ENCODE data around the gene ZNF57.
"Not testable (repeated sequence)": the region's sequence is repeated elsewhere in the genome, so short reads cannot be mapped to it uniquely, and the experiment has no call there.

Gene ZNF57

DNA sequence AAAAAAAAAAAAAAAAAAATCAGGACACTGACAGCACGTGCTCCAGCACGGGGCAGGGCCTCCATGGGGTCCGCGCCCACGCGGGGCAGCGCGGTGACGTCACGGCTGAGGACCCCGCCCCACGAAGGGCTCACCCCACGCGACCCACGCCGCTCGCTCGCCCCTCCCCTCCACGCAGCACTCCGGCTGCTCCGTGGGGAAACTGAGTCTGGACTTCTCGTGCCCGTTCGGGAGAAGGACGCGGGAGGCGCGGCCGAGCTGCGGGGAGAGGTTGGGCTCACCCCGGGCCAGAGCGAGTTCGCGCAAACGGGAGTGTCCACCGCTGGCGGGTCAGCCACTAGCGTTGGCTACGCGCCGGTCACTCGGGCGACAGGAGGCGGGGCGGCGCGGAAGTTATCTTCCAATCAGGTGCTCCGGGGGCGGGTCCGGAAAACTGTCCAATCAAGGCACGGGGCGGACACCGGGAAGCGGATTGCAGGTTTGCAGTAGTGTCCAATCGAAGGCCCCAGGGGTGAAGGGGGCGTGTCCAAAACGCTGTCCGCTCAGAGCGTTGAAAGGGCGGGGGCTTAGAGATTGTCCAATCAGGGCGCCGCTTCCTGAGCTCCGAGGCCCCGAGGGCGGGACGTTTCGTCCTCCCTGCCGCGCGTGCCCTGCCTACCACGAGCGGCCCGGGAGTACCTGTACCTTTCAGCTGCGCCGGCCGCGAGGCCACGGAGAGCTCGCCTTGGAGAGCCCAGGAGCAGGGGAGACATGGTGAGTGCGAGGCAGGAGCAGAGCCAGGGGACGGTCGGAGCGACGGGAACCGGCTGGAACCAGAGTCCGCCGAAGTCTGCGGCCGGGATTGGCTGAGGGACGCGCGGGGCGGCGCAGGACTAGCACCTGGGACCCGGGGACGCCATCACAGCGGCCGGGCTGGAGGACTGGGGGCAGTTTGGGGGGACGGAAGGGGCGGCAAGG, at the start of gene ZNF57:
TSS of gene ZNF57 (plus strand) at position 633 of the 957 bp plus-strand sequence. CDS start at position 751, 118 bp downstream.
- DNase-seq: peak; percentile 98 to 99

DNA sequence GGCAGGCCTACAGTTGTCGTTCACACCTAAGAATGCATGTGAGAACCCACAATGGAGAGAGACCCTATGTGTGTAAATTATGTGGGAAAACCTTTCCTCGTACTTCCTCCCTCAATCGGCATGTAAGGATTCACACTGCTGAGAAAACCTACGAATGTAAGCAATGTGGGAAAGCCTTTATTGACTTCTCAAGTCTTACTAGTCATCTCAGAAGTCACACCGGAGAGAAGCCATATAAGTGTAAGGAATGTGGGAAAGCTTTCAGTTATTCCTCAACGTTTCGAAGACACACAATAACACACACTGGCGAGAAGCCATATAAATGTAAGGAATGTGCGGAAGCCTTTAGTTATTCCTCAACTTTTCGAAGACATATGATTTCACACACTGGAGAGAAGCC, 48.1 kb upstream of the ZNF57 start:
- no peak for DNase-seq

- DNase-seq: no peak
These were observed 47.6 kb upstream of the ZNF57 start for GRCh38 chr19:2853015-2853606.

DNA sequence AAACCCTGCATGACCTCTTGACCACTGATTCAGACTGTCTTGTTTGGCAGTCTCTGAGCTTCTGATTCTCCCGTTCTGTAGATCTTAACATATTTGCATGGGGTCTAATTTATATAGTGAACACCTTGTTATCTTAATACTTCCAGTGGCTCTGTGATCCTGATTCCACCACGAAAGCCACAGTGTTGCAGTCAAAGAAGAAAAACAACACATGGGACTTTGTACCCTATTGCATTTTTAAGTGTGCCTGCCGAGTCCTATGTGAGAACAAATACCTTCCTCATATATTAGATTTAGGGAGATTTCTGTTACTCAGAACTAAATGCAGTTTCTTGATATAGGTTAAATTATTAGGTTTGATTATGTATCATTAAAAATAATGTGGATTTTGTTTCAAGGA, 45.9 kb upstream of the ZNF57 start:
- no peak for DNase-seq

DNA sequence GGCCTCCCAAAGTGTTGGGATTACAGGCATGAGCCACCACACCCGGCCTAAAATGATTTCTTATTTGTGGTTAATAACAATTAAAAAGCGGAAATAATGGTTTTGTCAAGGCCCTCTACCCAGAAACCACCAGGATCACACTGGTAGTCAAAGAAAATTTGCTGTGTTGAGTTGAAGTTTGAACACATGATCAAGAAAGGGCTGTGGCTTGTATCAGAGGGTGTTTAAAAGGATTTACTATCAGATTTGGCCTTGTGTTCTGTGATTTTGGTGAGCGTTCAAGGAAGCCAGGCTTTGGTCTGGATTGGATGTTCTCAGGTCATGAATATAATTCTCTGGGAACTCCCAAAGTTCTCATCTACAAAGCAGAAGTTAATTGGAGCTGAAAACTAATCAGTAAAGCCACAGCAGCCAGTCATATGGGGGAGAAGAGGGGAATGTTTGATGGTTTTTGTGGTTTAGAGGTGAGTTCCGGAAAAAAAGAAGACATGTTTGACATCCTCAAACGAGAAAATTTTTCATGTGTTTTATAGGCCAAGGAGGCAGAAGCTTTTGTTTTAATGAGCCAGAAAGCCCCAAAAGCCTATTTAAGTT, 44.2 kb upstream of the ZNF57 start:
- no peak for DNase-seq

DNA sequence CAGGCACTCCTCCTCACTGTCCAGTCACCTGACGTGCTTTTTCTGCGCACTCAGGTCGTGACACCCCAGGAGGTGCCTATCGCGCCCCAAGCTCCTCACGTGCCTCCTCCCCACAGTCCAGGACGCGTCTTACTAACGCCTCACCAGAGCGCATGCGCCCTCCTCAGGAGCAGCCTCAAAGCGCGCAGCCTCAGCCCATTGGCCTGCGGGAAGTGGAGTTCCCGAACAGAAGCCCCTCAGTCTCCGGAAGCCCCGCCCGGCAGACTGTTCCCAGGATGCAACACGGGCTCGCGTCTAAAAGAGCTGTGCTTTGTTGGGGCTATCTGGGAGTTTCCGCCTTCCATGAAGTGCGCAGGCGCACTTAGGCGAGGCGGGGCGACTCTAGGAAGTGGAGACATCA, 41.9 kb upstream of the ZNF57 start:
- DNase-seq: no peak

- DNase-seq: no peak
These were observed 36.9 kb upstream of the ZNF57 start for GRCh38 chr19:2863816-2864215.

DNA sequence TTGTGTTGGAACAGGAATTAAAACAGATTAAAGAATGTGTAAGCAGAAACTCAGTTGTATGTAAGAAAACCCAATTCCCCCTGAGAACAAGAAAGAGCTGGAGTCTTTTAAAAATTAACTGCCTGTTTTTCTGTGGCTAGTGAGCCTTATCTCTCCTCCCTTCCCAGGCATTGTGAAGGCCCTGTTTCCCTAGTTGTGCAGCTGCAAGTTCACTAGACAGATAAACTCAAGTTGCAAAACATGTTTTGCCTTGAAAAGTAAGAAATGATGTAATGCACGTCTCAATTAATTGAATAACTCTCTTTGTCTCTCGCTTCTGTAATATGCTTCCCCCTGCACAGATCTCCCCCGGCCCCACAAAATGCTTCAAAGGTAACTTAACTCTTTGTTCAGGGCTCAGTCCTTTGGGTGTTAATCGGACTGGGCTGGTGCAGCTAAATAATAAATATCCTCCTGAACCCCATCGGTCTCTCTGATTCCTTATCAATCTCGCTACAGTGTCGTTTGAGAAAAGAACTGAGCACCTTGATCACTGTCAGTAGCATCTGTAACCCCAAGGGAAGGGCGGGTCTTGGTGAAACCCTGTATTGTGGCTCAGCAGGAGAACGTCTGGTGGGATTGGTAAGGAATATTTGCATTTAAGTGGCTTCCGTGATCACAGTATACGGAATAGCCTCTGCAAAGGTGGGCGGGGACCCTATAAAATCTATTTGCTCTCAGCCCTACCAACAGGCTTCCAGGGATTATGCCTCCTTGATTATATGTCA, 35.2 kb upstream of the ZNF57 start:
- no peak for DNase-seq

GRCh38 chr19:2866495-2867024, 34.2 kb upstream of the ZNF57 start:
- no peak for DNase-seq

DNA sequence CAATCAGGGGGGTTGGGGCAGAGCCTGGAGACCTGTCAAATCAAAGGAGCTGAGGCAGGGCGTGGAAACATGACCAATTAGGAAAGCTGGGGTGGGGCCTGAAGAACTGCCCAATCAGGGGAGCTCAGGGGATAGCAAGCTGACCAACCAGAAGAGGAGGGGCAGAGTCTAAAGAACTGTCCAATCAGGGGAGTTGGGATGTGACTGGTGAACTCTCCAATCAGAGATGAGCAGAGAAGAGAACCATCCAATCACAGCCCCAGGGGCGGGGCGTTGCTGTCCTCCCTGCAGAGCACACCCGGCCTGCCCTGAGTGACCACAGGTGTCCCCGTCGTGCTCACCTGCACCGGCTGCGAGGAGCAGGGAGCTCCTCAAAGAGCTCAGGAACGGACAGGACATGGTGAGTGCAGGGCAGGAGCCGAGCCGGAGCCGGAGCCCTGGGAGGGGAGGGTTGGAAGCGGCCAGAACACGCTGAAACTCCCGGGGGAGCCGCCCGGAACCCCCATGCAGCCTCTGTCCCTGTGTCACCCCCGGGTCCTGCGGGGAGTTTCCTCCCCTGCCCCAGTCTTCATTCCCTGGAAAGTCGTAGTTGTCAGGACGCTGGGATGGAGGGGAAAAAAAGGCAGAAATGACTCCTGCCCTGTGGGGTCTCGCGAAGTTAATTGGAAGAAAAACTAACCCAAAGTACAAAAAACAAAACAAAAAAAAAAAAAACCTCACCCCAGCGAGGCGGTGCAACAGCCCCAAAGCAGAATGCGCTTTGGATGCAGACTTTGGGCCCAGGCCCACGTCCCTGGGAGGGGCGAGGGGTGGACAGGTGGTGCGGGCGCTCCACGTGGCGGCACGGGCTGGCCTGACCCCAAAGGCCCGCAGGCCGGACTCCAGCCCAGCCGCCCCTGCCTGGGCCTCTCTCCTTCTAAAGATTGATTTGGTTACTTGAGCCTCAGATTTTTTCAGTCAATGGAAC, 33.4 kb upstream of the ZNF57 start, which contains the start of gene ZNF556:
TSS of gene ZNF556 (plus strand) at position 311 of the 967 bp plus-strand sequence. CDS start at position 398, 87 bp downstream.
- no peak for DNase-seq

DNA sequence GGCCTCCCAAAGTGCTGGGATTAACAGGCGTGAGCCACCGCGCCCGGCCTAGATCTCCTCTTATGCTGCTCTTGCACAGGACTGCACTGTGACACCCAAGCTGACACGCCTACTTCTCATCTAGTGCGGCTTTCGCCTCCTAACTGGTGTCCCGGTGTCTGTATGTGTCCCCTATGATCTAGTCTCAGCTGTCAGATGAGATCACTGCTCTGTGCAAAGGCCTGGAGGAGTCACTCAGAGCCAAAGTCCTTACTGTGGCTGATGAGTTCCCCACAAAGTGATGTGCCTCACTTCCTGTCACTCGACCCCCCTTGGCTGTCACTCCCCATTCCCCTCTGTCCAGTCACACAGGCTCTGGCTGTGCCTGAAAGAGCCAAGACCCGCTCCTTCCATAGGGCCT, 31.1 kb upstream of the ZNF57 start:
- DNase-seq: peak; percentile 20 to 37

GRCh38 chr19:2872175-2872574, 28.6 kb upstream of the ZNF57 start:
- DNase-seq: not testable (repeated sequence)

- DNase-seq: no peak
These were observed 23.1 kb upstream of the ZNF57 start for GRCh38 chr19:2877398-2878331.

- no peak for DNase-seq
These were observed 16.9 kb upstream of the ZNF57 start for GRCh38 chr19:2883686-2884439.

DNA sequence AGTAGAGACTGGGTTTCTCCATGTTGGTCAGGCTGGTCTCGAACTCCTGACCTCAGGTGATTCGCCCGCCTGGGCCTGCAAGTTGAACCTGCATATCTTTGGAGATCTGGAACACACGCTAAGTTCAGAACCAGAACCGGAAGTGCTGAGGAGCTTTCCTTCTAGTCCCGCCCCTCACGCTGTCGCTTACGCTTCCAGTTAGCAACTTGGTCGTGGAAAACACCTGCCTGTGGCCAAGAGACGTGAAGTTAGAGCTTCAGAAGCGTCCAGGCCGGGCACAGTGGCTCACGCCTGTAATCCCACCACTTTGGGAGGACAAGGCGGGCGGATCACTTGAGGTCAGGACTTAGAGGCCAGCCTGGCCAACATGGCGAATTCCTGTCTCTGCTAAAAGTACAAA, 15.0 kb upstream of the ZNF57 start:
- DNase-seq: no peak

GRCh38 chr19:2887391-2887914, 13.3 kb upstream of the ZNF57 start:
- DNase-seq: peak; percentile 94 to 95

DNA sequence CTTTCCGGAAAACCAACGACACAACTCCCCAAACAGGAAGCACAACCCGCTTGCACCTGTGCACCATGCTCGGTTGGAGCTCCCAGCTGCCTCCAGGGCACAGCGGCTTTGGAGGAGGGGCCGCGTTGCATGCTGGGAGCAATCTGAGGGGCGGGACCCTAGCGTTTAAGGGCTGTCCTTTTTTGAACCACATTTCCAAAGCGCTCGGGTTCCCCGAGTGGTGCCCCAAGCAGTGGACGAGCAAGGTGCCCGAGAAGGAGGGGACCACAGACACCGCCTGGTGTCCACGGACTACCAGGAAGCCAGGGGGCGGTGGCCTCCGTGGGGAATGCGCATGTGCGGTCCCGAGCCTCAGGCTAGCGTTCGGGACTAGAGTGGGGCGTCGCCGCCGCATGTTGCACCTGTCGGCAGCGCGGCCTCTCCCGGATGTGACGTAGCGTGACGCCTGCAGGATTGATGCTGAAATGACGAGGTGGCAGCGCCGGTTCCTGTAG, 11.9 kb upstream of the ZNF57 start:
- DNase-seq: peak; percentile 90 to 92

DNA sequence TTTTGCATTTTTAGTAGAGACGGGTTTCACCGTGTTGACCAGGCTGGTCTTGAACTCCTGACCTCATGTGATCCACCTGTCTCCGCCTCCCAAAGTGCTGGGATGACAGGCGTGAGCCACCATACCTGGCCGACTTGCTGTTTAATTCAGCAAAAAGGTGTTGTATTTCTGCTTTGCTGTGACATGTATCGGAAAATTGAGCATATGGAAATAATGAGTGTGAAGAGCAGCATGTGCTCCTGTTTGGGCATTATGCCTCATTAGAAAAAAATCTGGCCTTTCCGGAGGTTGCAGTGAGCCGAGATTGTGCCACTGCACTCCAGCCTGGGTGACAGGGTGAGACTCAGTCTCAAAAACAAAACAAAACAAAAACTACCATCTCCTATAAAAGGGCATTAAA, 10.2 kb upstream of the ZNF57 start:
- DNase-seq: not testable (repeated sequence)

DNA sequence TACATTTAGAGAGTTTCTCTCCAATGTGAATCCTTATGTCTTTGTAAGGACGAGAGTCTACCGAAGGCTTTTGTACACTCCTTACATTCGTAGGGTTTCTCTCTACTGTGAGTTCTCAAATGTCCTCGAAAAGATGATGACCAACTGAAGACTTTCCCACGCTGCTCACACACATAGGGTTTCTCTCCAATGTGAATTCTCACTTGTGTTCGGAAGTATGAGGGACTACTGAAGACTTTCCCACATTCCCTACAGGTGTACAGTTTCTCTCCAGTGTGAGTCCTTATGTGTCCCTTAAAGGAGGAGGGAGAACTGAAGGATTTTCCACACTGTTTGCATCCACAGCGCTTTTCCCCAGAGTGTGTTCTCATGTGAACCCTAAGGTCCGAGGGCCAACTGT, 4.0 kb upstream of the ZNF57 start:
- DNase-seq: no peak
